ENCODE results near the gene CDC26.
"Not testable (repeated sequence)": the region's sequence is repeated elsewhere in the genome, so short reads cannot be mapped to it uniquely, and the experiment has no call there.

DNA sequence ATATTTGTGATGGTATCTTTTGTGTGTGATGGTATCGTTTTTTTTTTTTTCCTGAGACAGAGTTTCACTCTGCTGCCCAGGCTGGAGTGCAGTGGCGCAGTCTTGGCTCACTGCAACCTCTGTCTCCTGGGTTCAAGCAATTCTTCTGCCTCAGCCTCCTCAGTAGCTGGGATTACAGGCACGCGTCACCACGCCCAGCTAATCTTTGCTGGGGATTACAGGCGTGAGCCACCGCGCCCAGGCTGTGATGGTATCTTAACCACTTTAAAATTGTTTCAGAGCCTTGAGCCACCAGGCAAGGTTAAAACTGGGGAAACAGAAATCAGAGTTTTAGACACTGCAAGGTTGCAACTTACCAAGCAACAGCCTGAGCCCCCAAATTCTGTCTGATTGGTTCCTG is 20.9 kb upstream of the CDC26 start:
- TF ChIP-seq, protein P1, sequence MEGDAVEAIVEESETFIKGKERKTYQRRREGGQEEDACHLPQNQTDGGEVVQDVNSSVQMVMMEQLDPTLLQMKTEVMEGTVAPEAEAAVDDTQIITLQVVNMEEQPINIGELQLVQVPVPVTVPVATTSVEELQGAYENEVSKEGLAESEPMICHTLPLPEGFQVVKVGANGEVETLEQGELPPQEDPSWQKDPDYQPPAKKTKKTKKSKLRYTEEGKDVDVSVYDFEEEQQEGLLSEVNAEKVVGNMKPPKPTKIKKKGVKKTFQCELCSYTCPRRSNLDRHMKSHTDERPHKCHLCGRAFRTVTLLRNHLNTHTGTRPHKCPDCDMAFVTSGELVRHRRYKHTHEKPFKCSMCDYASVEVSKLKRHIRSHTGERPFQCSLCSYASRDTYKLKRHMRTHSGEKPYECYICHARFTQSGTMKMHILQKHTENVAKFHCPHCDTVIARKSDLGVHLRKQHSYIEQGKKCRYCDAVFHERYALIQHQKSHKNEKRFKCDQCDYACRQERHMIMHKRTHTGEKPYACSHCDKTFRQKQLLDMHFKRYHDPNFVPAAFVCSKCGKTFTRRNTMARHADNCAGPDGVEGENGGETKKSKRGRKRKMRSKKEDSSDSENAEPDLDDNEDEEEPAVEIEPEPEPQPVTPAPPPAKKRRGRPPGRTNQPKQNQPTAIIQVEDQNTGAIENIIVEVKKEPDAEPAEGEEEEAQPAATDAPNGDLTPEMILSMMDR (IDR thresholded peaks at IDR 0.05; ENCODE audit: low read length), result not testable (repeated sequence)
- TF ChIP-seq EZH2phosphoT487 (IDR thresholded peaks at IDR 0.05; ENCODE audit: low read length), result not testable (repeated sequence)
